Stimulated activated CD4-positive, alpha-beta T cell treated with anti-CD3 and anti-CD28 coated beads, TNF-alpha, amount 100 ng/mL, for 4 hours (primary cell): Measurements from ENCODE around the gene FSCN2.
"Not testable (repeated sequence)": the region's sequence is repeated elsewhere in the genome, so short reads cannot be mapped to it uniquely, and the experiment has no call there.

Experiments
- DNase-seq, 3 experiments: peaks; one replicate each; pipeline ENCODE4 v3.0.0-alpha.2; 2020; ENCODE audit warnings: low read depth in 3 of 3

FSCN2 gene

DNA sequence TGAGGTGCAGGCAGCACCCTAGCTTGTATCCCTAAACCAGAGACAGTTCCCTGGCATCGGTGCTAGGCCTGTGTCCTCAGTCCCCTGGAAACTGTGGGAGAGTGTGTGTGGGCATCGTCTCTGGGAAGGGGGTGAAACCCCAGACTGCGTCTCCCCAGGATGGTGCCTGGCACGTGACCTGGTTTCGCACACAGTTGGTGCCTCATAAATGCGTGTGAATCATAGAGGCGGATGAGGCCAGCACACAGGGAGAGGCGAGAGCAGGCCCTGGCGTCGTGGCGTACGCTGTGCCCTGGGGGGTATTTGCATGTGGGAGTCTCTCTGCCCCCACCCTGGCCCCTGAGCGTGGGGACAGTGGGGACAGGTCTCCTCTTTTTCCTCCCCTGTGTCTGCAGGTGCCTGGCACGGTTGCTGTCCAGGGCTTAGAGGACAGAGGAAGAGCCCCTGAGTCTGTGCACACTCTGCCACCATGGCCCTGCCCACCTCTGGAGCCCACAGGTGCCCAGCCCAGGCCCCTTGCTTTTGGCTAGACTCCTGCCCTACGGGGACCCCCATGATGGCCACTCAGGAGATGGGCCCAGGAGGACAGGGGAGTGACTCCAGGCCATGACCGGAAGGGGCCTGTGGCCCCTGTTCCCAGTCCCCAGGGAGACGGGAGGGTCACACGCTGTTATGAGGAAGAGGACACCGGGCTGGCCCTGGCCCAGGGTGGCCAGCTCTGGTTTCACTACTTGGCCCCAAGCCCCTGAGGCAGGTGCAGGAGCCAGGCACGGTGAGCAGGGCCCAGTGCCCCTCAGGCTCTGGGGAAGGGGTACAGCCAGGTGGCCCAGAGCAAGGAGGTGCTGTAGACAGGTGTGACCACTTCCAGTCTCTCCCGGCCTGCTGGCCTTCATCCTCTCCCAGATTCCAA is 1.3 kb upstream of the FSCN2 start:
- DNase-seq = no peak

DNA sequence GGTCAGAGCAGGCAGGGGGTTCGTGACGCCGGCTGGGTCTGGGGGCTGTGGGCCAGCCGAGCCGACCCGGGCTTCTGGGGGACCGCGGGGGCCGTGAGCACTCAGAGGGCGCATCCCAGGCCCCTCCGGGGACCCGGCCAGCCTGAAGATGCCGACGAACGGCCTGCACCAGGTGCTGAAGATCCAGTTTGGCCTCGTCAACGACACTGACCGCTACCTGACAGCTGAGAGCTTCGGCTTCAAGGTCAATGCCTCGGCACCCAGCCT is 140 bp downstream of the FSCN2 start:
- DNase-seq = no peak

DNA sequence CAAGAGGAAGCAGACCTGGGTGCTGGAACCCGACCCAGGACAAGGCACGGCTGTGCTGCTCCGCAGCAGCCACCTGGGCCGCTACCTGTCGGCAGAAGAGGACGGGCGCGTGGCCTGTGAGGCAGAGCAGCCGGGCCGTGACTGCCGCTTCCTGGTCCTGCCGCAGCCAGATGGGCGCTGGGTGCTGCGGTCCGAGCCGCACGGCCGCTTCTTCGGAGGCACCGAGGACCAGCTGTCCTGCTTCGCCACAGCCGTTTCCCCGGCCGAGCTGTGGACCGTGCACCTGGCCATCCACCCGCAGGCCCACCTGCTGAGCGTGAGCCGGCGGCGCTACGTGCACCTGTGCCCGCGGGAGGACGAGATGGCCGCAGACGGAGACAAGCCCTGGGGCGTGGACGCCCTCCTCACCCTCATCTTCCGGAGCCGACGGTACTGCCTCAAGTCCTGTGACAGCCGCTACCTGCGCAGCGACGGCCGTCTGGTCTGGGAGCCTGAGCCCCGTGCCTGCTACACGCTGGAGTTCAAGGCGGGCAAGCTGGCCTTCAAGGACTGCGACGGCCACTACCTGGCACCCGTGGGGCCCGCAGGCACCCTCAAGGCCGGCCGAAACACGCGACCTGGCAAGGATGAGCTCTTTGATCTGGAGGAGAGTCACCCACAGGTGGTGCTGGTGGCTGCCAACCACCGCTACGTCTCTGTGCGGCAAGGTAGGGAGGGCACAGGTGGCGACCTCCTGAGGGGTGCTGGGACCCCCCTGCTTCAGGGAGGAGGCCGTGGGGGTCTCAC is 667 bp downstream of the FSCN2 start:
- no peak for DNase-seq

DNA sequence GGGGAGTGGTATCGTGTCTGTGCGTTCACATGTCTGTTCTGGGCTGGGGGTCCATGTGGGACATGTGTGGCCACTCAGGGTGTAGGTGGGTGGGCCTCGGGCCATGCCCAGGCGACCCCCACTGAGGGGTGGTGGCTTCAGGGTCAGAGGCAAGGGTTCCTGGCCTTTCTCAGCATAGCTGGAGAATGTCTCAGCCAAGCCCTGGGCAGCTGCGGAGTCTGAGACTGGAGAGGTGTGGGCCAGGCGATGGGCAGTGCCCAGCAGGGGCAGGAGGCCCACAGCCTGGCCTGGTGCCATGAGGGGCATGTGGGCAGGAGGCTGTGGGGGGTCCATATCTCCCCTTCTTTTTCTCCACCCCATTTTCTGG is 1.2 kb downstream of the FSCN2 start:
- no peak for DNase-seq

DNA sequence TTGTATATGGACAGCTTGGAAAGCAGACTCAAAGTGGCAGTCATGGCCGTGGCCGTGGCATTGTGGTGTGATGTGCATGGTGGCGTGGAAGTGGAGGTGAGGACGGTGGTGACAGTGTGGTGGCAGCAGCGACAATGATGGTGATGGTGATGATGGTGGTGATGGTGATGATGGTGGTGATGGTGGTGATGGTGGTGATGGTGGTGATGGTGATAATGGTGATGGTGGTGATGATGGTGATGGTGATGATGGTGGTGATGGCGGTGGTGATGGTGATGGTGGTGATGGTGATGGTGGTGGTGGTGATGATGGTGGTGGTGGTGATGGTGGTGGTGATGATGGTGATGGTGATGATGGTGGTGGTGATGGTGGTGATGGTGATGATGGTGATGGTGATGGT is 2.8 kb downstream of the FSCN2 start:
- DNase-seq = not testable (repeated sequence)

DNA sequence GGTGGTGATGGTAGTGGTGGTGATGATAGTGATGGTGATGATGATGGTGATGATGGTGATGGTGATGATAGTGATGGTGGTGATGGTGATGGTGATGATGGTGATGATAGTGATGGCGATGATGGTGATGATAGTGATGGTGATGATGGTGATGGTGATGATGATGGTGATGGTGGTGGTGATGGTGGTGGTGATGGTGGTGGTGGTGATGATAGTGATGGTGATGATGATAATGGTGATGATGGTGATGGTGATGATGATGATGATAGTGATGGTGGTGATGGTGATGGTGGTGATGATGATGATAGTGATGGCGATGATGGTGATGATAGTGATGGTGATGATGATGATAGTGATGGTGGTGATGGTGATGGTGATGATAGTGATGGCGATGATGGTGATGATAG is 3.8 kb downstream of the FSCN2 start:
- not testable (repeated sequence) for DNase-seq

DNA sequence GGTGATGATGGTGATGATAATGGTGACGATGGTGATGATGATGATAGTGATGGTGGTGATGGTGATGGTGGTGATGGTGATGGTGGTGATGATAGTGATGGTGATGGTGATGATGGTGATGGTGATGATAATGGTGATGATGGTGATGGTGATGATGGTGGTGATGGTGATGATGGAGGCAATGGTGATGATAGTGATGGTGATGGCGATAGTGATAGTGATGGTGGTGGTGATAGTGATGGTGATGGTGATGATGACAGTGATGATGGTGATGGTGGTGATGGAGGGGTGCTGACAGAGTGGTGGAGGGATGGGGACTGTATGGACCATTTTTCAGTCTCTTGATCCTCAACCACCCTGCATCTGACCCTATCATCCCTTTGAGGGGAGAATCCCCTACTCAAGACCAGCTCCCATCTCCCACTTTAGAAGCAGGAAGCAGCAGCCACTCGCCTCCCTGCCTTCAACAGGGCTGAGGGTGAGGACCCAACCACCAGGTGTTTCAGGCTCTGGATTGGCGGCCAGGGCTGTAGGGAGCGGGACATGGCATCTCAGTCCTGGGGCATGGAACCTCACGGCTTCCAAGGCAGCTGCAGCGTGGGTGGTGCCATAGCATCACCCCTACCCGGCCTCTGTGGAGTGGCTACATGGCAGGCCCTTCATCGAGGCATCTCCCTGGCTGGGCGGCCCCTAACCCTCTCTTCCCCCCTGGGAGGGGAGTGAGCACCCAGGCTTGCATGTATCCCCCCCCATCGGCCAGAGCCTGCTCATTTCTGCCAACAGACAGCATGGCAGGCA is 4.5 kb downstream of the FSCN2 start:
- no peak for DNase-seq

DNA sequence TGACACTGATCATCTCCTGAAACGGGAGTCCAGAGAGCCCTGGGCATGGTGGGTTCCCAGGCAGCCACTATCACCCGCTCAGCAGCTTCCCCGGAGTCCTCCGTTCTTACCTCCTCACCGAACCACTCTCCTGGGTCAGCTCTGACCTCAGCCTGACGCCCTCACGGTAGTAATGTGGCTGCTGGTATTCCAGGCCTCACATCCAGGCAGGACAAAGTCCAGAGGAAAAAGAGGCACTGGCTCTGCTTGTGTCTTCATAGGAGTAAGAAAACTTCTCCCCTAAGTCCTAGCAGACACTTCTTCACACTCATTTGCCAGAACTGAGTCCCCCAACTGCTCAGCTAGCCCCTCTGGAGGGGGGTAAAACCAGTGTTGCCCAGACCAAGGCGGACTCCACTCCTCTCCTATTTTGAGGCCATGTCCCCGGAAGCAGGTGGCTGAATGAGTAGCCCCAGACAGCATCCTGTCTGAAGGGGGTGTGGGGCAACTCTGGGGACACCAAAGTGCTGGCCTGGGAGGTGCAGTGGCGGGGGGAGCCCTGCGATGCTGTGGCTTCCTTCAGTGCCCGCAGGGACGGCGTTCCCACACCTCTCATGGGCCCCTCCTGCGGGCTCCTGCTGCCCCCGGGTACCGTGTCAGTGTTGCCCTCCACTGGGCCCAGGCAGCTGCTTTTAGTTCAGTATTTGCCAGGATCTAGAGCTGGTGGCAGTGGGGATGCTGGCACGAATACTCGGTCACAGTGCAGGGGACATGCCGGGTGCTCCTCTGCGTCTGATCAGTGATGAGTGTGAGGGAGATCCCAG is 5.4 kb downstream of the FSCN2 start:
- no peak for DNase-seq

DNA sequence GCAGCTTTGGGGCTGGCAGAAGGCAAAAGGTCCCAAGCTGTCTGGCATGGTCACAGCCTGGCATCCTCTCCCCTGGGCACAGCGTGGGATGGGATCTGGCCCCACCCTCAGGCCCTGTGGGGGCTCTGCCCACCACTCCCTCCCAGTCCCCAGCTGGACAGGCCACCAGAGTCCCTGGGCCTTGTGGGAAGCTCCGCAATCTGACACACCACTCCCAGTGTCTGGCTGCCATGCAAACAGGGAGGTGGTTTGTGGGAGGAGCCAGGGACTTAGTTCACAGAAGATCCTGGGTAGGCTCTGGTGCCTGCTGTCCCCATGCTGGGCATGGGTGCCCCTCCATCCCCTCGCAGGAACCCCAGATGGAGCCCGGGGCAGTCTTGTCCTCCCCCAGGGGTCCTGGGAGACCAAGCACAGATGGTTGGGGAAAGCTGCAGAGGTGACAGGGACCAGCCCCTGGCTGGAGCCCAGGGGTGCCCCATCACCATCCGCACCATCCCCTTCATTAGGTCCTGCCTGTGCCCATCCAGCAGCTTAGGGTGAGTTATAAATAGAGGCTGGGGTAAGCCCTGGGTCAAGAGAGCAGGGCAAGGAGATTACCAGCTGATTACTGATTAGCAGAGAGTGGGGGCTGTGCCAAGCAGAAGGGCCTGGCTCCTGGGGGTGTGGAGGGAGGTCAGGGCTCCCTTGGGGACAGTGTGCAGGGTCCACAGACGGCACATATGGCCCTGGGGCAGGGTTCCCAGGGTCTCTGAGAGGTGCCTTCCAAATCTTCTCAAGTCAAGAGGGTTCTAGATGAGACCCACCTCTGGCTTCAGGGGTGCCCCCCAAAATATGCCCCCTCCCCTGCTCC is 6.2 kb downstream of the FSCN2 start:
- DNase-seq = no peak

DNA sequence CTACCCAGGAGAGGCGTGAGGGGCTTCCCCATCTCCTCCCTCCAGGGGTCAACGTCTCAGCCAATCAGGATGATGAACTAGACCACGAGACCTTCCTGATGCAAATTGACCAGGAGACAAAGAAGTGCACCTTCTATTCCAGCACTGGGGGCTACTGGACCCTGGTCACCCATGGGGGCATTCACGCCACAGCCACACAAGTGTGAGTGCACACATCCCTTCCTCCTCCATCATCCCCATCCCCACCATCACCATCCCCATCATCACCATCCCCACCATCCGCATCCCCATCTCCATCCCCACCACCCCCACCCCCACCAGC is 6.8 kb downstream of the FSCN2 start:
- DNase-seq = no peak

DNA sequence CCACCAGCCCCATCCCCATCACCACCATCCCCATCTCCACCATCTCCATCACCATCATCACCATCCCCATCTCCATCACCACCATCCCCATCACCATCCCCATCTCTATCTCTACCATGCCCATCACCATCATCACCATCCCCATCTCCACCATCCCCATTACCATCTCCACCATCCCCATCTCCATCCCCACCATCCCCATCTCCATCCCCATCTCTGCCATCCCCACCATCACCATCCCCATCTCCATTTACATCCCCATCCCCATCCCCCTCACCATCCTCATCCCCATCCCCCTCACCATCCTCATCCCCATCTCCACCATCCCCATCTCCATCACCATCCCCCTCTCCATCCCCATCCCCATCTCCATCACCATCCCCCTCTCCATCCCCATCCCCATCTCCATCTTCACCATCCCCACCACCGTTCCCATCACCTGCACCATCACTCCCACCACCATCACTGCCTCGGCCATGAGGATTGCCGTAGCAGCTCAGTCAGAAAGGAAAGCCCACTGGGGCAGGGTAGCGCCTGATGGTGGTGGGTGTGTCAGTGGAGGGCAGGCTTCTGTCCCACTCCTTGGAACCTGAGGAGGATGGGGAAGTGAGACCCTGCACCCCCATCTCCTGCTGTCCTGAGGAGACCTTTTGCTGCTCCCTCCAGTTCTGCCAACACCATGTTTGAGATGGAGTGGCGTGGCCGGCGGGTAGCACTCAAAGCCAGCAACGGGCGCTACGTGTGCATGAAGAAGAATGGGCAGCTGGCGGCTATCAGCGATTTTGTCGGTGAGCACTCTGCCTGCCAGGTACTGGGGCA is 7.5 kb downstream of the FSCN2 start:
- DNase-seq = no peak

DNA sequence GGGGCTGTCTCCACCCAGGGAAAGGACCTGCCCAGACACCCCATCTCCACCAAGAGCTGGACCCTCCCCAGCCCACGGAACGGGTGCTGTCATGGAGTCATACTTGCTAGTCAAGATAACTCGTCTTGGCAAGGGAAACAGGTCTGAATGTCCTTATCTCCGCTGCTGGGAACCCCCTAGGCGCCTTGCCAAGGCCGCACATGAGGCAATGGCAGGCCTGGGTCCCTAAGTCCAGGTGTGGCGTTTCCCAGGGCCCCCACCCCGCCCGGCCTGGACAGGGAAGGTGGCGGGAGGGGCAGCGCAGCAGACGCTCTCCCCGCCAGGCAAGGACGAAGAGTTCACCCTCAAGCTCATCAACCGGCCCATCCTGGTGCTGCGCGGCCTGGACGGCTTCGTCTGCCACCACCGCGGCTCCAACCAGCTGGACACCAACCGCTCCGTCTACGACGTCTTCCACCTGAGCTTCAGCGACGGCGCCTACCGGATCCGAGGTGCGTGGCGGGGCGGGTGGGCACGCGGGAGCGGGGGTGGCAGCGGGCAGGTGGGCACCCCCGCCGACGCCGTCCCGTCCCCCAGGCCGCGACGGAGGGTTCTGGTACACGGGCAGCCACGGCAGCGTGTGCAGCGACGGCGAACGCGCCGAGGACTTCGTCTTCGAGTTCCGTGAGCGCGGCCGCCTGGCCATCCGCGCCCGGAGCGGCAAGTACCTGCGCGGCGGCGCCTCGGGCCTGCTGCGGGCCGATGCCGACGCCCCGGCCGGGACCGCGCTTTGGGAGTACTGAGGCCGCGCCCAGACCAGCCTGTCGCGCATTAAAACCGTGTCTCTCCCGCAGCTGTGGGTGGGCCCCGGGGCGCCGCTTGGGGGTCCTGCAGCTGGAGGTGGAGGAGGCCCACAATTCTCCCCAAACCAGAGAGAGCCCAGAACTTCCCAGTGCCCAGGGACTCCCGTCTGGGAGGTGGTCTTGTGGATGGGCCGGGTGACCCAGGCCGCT is 8.4 kb downstream of the FSCN2 start:
- DNase-seq = no peak

DNA sequence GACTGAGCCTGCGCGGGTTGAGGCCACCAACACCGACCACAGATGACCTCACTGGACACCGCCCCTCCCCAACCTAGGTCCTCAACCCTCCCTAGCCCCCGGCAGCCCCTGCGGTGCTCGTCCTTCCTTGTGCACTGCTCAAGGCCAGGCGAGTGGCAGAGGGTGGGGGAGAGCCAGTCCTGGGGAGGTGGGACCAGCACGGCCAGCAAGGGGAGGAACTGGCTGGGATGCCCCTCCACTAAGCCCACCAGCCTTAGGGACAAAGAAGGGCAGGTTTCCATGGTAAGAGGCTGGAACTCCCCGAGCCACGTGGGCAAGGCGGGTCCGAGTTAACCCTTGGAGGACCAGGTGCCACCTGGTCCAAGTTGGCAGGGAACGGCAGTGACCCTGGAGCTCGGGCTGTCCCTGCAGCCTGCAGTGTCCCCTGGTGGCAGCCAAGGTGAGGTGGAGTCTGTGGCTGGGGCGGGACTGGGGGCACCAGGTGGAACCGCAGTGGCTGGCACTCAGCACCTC is 9.2 kb downstream of the FSCN2 start:
- DNase-seq = no peak

DNA sequence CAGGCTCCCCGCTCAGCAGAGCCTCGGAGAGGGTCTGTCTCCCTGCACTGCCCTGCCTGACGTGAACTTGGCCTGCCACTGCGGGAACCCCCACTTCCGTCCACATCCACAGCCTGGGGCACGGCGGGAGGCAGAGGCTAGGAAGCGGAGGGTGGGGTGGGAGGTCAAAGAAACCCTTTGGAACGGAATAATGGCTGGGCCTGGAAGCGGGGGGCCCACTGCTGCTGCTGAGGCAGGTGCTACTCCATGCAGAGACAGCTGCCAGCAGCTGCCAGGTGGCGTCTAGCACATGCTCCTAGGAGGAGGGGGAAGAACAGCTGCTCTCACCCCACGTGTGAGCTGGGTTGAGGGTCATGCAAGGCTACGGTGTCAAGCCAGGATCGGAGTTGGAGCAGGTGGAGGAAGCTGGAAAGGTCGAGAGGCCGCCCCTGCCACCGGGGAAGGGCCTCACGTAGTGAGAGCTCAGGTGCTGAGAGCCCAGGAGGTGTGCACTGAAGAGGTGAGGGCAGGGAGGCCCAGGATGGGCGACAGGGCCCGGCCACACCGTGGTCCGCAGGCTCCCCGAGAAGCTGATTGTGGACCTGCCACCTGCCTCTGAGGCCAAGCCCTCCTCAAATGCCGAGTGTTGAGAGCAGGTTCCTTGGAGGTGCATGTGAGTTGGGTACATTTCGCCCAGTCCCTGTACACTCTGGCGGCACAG is 9.8 kb downstream of the FSCN2 start:
- no peak for DNase-seq

DNA sequence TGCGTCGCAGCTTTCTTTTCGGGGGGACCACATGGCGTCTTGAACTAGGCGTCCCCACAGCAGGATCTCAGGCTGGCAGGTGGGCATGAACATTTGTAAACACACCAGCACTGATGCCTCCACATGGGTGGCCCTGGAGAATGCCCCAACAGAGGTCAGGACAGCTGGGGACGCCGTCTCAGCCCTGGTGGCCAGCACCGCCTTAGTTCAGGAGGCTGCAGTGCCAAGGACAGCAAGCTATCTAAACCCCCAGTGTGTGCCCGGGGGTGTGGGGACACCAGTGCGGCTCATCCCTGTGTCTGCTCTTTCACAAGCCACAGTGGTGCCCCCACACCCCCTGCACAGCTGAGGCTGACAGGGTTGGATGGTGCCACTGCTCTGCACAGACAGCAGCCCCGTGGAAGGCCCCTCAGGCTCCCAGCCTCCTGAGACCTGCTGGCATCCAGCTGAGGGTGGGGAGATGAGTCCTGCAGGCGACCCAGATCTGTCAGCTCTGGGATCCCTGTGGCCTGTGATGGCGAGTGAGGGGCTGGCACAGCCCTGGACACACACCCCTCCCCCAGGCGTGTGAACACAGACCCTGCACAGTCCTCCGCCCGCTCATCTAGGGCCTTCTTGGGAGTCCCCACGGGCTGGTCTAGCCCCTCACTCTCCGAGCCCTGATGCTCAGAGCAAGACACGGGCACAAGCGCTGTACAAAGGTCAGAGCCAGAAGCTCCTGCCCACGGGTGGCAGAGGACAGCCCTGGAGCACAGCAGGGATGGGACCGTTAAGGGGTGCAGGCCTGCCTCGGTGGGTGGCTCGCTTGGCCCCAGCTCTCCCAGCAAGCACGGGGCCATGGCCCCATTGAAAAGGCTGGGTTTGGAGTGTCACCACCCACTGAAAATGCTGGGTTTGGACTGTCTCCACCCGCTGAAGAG is 10.7 kb downstream of the FSCN2 start:
- DNase-seq = no peak

DNA sequence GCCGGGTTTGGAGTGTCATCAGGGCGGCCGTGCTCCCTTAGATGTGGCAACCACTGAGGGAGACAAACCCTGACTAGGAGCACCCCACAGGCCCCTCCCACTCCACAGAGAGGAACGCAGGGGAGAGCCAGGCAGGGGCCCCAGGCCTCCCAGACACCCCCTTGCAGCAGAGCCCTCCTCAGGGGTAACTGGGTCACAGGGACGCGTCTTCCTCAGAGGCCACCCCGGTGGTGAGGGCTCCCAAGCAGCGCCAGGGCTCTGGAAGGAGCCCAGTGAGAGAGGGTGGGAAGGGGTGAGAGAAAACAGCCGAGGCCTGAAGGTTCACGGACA is 11.4 kb downstream of the FSCN2 start:
- no peak for DNase-seq
